WTC11 (cell line): ENCODE results near the gene SPEN. TPM values are rescaled to one million over a fixed set of nuclear protein-coding genes. Genes with fewer than 3 reads are reported as not detected.
A peak's percentile ranks its signal among the peaks of the same experiment; 100 is the strongest.

Source experiments
- ATAC-seq: fragments of 200-7000 bp; cut with Tn5 transposase; 2 replicates; pipeline ENCODE4 v1.10.0; 2021; ENCODE audit warnings: mild to moderate bottlenecking, moderate library complexity
- CTCF ChIA-PET: fragments of 300-600 bp; sonication (Branson Sonifier 250); formaldehyde crosslinking; loops from one replicate; lab custom pipeline; 2021; ENCODE audit warnings: antibody characterized with exemption; lab: Charles Lee
- POLR2A ChIA-PET: fragments of 350-600 bp; sonication (Branson Sonifier 250); formaldehyde crosslinking; loops from one replicate; lab custom pipeline; 2021; ENCODE audit warnings: antibody characterized with exemption; lab: Charles Lee
- DNase-seq: peaks from one replicate; pipeline ENCODE4 v3.0.0; 2021; ENCODE audit warnings: low spot score
- H3K27ac Mint-ChIP-seq: 2 replicates; pipeline ENCODE4 v1.8.0; 2021; ENCODE audit warnings: mixed read lengths
- H3K27me3 Mint-ChIP-seq: 2 replicates; pipeline ENCODE4 v1.8.0; 2021; ENCODE audit warnings: low read depth, mild to moderate bottlenecking, moderate library complexity, mixed read lengths
- H3K36me3 Mint-ChIP-seq: 2 replicates; pipeline ENCODE4 v1.8.0; 2021; ENCODE audit warnings: mixed read lengths
- H3K4me1 Mint-ChIP-seq: 2 replicates; pipeline ENCODE4 v1.8.0; 2022; ENCODE audit warnings: mixed read lengths
- H3K4me3 Mint-ChIP-seq: 2 replicates; pipeline ENCODE4 v1.8.0; 2021; ENCODE audit warnings: mild to moderate bottlenecking, moderate library complexity, mixed read lengths
- H3K9me3 Mint-ChIP-seq: 2 replicates; pipeline ENCODE4 v1.8.0; 2021; ENCODE audit warnings: mixed read lengths
- ETV6 ChIP-seq: sonication (generic); formaldehyde crosslinking; IDR thresholded peaks from 2 replicates; pipeline ENCODE4 v1.8.1; 2022; ENCODE audit warnings: mild to moderate bottlenecking, missing genetic modification reagents
- FOXK1 ChIP-seq: sonication (generic); formaldehyde crosslinking; IDR thresholded peaks from 2 replicates; pipeline ENCODE4 v1.8.0; 2022; ENCODE audit warnings: mild to moderate bottlenecking, moderate library complexity, missing genetic modification reagents
- NFYB ChIP-seq: sonication (generic); formaldehyde crosslinking; conservative IDR thresholded peaks from 2 replicates; pipeline ENCODE4 v1.8.0; 2022; ENCODE audit warnings: low read depth, missing genetic modification reagents
- PRDM15 ChIP-seq: sonication (generic); formaldehyde crosslinking; IDR thresholded peaks from 2 replicates; pipeline ENCODE4 v1.8.0; 2022; ENCODE audit warnings: missing genetic modification reagents
- total RNA-seq: library from RNA; stranded (reverse); gene quantifications from 3 replicates; pipeline ENCODE4 v1.2.3, GENCODE V29; 2021
- TF ChIP-seq, protein P1 (sequence below): fragments of 250-450 bp; sonication (Bioruptor Pico); IDR thresholded peaks from 2 replicates; pipeline ENCODE4 v1.9.0; 2021; ENCODE audit warnings: mild to moderate bottlenecking, borderline replicate concordance
- TF ChIP-seq, protein P2 (sequence below): sonication (generic); formaldehyde crosslinking; IDR thresholded peaks from 2 replicates; pipeline ENCODE4 v1.8.1; 2023; ENCODE audit warnings: mild to moderate bottlenecking, missing genetic modification reagents
- TF ChIP-seq, protein P3 (sequence below): sonication (generic); formaldehyde crosslinking; conservative IDR thresholded peaks from 2 replicates; pipeline ENCODE4 v1.8.1; 2023; ENCODE audit warnings: mild to moderate bottlenecking, low read depth, missing genetic modification reagents, moderate library complexity
- TF ChIP-seq, protein P4 (sequence below): sonication (generic); formaldehyde crosslinking; IDR thresholded peaks from 2 replicates; pipeline ENCODE4 v1.8.1; 2022; ENCODE audit warnings: missing genetic modification reagents, borderline replicate concordance

The SPEN gene
- total RNA-seq, 1 experiment from 2014 or later: 48.8 TPM

DNA sequence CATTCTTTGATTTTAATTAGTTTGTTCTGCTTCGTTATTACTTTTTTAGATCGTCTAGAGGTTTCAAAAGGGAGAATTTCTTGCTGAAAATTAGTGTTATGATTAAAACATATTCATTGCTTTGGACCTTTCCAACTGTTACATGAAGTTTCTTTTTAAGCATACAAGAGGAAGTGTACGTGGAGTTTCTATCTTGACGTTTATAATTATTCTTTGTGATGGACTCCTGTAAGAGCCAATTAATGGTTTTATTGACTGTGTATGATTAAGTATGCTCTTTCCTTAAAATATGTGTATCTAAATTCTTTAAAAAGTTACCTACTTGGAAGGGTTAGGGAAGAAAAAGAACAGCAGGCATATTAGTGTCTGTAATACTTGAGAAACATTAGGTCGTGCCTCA is 37.8 kb downstream of the SPEN start (continued):
- TF ChIP-seq, protein P1, sequence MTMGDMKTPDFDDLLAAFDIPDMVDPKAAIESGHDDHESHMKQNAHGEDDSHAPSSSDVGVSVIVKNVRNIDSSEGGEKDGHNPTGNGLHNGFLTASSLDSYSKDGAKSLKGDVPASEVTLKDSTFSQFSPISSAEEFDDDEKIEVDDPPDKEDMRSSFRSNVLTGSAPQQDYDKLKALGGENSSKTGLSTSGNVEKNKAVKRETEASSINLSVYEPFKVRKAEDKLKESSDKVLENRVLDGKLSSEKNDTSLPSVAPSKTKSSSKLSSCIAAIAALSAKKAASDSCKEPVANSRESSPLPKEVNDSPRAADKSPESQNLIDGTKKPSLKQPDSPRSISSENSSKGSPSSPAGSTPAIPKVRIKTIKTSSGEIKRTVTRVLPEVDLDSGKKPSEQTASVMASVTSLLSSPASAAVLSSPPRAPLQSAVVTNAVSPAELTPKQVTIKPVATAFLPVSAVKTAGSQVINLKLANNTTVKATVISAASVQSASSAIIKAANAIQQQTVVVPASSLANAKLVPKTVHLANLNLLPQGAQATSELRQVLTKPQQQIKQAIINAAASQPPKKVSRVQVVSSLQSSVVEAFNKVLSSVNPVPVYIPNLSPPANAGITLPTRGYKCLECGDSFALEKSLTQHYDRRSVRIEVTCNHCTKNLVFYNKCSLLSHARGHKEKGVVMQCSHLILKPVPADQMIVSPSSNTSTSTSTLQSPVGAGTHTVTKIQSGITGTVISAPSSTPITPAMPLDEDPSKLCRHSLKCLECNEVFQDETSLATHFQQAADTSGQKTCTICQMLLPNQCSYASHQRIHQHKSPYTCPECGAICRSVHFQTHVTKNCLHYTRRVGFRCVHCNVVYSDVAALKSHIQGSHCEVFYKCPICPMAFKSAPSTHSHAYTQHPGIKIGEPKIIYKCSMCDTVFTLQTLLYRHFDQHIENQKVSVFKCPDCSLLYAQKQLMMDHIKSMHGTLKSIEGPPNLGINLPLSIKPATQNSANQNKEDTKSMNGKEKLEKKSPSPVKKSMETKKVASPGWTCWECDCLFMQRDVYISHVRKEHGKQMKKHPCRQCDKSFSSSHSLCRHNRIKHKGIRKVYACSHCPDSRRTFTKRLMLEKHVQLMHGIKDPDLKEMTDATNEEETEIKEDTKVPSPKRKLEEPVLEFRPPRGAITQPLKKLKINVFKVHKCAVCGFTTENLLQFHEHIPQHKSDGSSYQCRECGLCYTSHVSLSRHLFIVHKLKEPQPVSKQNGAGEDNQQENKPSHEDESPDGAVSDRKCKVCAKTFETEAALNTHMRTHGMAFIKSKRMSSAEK: no peak
- no peak for TF ChIP-seq NFYB (CRISPR knock-in tag)
- TF ChIP-seq, protein P2, sequence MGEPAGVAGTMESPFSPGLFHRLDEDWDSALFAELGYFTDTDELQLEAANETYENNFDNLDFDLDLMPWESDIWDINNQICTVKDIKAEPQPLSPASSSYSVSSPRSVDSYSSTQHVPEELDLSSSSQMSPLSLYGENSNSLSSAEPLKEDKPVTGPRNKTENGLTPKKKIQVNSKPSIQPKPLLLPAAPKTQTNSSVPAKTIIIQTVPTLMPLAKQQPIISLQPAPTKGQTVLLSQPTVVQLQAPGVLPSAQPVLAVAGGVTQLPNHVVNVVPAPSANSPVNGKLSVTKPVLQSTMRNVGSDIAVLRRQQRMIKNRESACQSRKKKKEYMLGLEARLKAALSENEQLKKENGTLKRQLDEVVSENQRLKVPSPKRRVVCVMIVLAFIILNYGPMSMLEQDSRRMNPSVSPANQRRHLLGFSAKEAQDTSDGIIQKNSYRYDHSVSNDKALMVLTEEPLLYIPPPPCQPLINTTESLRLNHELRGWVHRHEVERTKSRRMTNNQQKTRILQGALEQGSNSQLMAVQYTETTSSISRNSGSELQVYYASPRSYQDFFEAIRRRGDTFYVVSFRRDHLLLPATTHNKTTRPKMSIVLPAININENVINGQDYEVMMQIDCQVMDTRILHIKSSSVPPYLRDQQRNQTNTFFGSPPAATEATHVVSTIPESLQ (CRISPR knock-in tag): no peak
- TF ChIP-seq ETV6 (CRISPR knock-in tag): no peak
- TF ChIP-seq, protein P3, sequence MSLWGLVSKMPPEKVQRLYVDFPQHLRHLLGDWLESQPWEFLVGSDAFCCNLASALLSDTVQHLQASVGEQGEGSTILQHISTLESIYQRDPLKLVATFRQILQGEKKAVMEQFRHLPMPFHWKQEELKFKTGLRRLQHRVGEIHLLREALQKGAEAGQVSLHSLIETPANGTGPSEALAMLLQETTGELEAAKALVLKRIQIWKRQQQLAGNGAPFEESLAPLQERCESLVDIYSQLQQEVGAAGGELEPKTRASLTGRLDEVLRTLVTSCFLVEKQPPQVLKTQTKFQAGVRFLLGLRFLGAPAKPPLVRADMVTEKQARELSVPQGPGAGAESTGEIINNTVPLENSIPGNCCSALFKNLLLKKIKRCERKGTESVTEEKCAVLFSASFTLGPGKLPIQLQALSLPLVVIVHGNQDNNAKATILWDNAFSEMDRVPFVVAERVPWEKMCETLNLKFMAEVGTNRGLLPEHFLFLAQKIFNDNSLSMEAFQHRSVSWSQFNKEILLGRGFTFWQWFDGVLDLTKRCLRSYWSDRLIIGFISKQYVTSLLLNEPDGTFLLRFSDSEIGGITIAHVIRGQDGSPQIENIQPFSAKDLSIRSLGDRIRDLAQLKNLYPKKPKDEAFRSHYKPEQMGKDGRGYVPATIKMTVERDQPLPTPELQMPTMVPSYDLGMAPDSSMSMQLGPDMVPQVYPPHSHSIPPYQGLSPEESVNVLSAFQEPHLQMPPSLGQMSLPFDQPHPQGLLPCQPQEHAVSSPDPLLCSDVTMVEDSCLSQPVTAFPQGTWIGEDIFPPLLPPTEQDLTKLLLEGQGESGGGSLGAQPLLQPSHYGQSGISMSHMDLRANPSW (CRISPR knock-in tag): no peak

GRCh38 chr1:15885701-15886610 is 38.4 kb downstream of the SPEN start:
- H3K9me3 Mint-ChIP-seq: no peaks in the 10 kb centered on the region
- peaks cover 6% of the 10 kb centered on the region for H3K36me3 Mint-ChIP-seq
- H3K27me3 Mint-ChIP-seq: no peaks in the 10 kb centered on the region
- peaks cover 29% of the 10 kb centered on the region for H3K4me1 Mint-ChIP-seq
- peak overlapping the region; percentile 47 for H3K4me3 Mint-ChIP-seq
- CTCF ChIA-PET: interaction anchor here (0.6 to 3.1 kb wide), 7 partner anchors 9 to 322 kb away, joined by 3 to 11 read pairs (median 3); partner anchors contain the start of gene SPEN
- peak; percentile 95 for DNase-seq
- TF ChIP-seq, protein P4, sequence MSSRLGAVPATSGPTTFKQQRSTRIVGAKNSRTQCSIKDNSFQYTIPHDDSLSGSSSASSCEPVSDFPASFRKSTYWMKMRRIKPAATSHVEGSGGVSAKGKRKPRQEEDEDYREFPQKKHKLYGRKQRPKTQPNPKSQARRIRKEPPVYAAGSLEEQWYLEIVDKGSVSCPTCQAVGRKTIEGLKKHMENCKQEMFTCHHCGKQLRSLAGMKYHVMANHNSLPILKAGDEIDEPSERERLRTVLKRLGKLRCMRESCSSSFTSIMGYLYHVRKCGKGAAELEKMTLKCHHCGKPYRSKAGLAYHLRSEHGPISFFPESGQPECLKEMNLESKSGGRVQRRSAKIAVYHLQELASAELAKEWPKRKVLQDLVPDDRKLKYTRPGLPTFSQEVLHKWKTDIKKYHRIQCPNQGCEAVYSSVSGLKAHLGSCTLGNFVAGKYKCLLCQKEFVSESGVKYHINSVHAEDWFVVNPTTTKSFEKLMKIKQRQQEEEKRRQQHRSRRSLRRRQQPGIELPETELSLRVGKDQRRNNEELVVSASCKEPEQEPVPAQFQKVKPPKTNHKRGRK (CRISPR knock-in tag): no peak
- peak; percentile 94 for TF ChIP-seq PRDM15
- 0 out of 2 replicates have a peak, but pooled peaks have one; percentile 32 for TF ChIP-seq FOXK1 (CRISPR knock-in tag)
- POLR2A ChIA-PET: interaction anchor here (0.5 to 1.4 kb wide), 5 partner anchors 22 to 41 kb away, joined by 4 to 5 read pairs (median 4); partner anchors contain the start of gene SPEN
- peak overlapping the region; percentile 99 for H3K27ac Mint-ChIP-seq
- peak; percentile 99 for ATAC-seq
